DOHH2 (cell line): ENCODE data around the gene MGARP.

Source experiments
- H3F3A ChIP-seq: fragments of 200-600 bp; sonication (generic), shearing (Covaris generic); 2 replicates; pipeline ENCODE4 v1.6.0; 2016; ENCODE audit warnings: antibody characterized with exemption, mild to moderate bottlenecking; ENCODE audit not compliant: control insufficient read depth, insufficient read depth
- H3K27ac ChIP-seq: fragments of 200-600 bp; sonication (generic); 2 replicates; pipeline ENCODE4 v1.5.1; 2014; ENCODE audit warnings: low read depth, mild to moderate bottlenecking, low read length, moderate library complexity
- H3K27me3 ChIP-seq: fragments of 200-600 bp; sonication (generic); 2 replicates; pipeline ENCODE4 v1.6.1; 2014; ENCODE audit warnings: mild to moderate bottlenecking, low read length, mixed read lengths; ENCODE audit not compliant: control insufficient read depth
- H3K36me3 ChIP-seq: fragments of 200-600 bp; sonication (generic); 2 replicates; pipeline ENCODE4 v1.6.1; 2014; ENCODE audit warnings: mild to moderate bottlenecking, low read length, moderate library complexity, mixed read lengths; ENCODE audit not compliant: control insufficient read depth
- H3K4me1 ChIP-seq: fragments of 200-600 bp; sonication (generic); 2 replicates; pipeline ENCODE4 v1.6.1; 2014; ENCODE audit warnings: mild to moderate bottlenecking, low read length, mixed read lengths; ENCODE audit not compliant: control insufficient read depth
- H3K4me2 ChIP-seq: fragments of 200-600 bp; sonication (generic); 2 replicates; pipeline ENCODE4 v1.6.0; 2014; ENCODE audit warnings: mild to moderate bottlenecking, low read length, moderate library complexity
- H3K4me3 ChIP-seq: fragments of 200-600 bp; sonication (generic); 2 replicates; pipeline ENCODE4 v1.5.1; 2014; ENCODE audit warnings: mild to moderate bottlenecking, low read length, mixed read lengths
- H3K79me2 ChIP-seq: fragments of 200-600 bp; sonication (generic); 2 replicates; pipeline ENCODE4 v1.6.1; 2014; ENCODE audit warnings: mild to moderate bottlenecking, low read length, mixed read lengths; ENCODE audit not compliant: control insufficient read depth
- H3K9me2 ChIP-seq: fragments of 200-600 bp; sonication (generic); replicated peaks from 2 replicates; pipeline ENCODE4 v1.6.1; 2014; ENCODE audit warnings: mild to moderate bottlenecking, low read length, mixed read lengths; ENCODE audit not compliant: control insufficient read depth
- H3K9me3 ChIP-seq: fragments of 200-600 bp; sonication (generic); 2 replicates; pipeline ENCODE4 v1.6.1; 2014; ENCODE audit warnings: antibody characterized with exemption, low read length, mixed read lengths; ENCODE audit not compliant: control insufficient read depth, insufficient read depth
- H4K20me1 ChIP-seq: fragments of 200-600 bp; sonication (generic); 2 replicates; pipeline ENCODE4 v1.6.0; 2014; ENCODE audit warnings: low read depth, mild to moderate bottlenecking, antibody characterized with exemption, low read length, moderate library complexity; ENCODE audit not compliant: control insufficient read depth, insufficient read depth
- EZH2phosphoT487 ChIP-seq: fragments of 200-600 bp; sonication (generic); IDR thresholded peaks from 2 replicates; pipeline ENCODE4 v1.6.1; 2017; ENCODE audit warnings: borderline replicate concordance, mild to moderate bottlenecking, antibody characterized with exemption, low read length, moderate library complexity, mixed read lengths
- TF ChIP-seq, protein P1 (sequence below): fragments of 200-600 bp; sonication (generic); IDR thresholded peaks from one replicate; pipeline ENCODE4 v1.5.1; 2014; ENCODE audit warnings: antibody characterized with exemption, mild to moderate bottlenecking, low read depth, low read length; ENCODE audit not compliant: poor library complexity, severe bottlenecking

The MGARP gene

DNA sequence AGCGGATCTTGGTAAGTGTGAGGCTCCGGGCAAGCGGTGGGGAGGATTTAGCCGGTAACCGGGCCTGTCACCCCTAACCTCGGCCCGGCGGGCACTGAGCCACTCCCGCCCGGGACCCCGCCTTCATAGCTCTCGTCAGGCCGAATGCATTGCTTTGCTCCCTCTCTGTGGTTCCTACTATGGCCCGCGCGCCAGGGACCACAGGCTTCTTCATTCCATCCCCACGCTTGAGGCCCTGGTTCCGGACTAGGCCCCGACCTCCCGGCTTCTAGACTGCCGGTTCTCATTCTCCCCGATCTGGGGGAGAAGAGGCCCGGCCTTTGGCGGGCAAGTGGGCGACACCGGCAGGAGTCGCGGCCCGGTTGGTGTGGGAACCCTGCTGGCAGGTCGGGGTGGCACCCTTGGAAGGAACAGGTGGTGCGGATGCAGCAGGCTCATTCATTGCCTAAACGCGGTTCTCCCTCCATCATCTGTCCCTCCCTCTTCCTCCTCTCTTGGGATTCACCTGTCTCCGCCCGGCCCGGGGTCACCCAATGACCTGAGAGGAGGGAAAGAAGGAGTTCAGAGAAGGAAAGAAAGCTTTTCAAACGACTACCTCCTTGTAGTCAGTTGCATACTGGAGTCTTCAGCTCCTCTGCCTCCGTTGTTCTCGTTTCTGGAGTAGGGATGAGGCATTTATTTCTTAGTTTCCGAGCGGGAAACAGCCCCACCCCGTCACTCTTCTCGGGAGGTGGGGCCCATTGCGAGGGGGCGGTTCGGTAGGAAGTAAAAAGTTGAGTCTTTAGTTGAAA is 22.0 kb upstream of the MGARP start, which contains the start of gene NDUFC1:
Gene NDUFC1, minus strand, starts transcription at position 657 of the 791 bp plus-strand sequence. CDS start 6,679 bp downstream, outside the sequence.
- peak within 1 kb of the TSS; percentile 98 for H3K4me3 ChIP-seq
- no peaks in the 10 kb centered on the region for H3K9me2 ChIP-seq
- H4K20me1 ChIP-seq, result peaks cover 27% of the 10 kb centered on the region
- H3K9me3 ChIP-seq, result no peaks in the 10 kb centered on the region
- TF ChIP-seq EZH2phosphoT487, result no peak
- TF ChIP-seq, protein P1, sequence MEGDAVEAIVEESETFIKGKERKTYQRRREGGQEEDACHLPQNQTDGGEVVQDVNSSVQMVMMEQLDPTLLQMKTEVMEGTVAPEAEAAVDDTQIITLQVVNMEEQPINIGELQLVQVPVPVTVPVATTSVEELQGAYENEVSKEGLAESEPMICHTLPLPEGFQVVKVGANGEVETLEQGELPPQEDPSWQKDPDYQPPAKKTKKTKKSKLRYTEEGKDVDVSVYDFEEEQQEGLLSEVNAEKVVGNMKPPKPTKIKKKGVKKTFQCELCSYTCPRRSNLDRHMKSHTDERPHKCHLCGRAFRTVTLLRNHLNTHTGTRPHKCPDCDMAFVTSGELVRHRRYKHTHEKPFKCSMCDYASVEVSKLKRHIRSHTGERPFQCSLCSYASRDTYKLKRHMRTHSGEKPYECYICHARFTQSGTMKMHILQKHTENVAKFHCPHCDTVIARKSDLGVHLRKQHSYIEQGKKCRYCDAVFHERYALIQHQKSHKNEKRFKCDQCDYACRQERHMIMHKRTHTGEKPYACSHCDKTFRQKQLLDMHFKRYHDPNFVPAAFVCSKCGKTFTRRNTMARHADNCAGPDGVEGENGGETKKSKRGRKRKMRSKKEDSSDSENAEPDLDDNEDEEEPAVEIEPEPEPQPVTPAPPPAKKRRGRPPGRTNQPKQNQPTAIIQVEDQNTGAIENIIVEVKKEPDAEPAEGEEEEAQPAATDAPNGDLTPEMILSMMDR, result no peak
- peaks cover 54% of the 10 kb centered on the region for H3K36me3 ChIP-seq
- H3K27me3 ChIP-seq, result no peaks in the 10 kb centered on the region
- H3K27ac ChIP-seq, result peak within 1 kb of the TSS; percentile 84
- H3F3A ChIP-seq, result no peaks in the 10 kb centered on the region
- H3K4me2 ChIP-seq, result peak within 1 kb of the TSS; percentile 93
- H3K4me1 ChIP-seq, result peaks cover 54% of the 10 kb centered on the region
- peaks cover 77% of the 10 kb centered on the region for H3K79me2 ChIP-seq

DNA sequence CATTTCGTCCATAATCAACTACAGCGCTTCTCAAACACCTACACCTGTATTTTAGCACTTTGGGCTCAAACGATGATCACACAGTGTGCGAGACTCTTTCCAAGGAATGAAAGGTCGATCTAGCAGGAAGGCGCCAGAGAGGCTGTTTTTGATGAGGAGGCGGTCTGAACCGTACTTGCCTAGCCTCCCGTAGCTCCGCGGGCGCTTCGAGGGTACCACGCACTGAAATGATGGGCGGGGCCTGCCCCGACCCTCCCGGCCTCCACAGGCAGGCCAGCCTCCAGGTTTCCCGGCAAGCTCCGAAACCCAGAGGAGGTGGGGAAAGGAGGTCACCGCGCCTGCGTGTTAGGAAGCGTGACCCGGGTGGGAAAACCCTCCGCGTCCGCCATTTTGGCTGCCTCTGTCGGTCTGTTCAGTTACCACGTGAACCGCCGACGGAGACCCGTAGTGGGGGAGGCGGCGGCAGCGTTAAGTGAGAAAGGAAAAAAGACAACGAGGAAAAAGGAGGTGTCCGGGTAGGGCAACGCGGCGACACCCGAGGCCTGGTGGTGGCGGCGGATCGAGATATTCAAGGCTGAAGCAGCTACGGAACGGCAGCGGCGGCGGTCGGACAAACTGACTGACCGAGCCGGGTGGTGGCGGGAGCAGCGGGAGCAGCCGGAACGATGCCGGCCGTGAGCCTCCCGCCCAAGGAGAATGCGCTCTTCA is 21.2 kb upstream of the MGARP start, which contains the start of gene NAA15:
Gene NAA15, plus strand, starts transcription at position 393 of the 708 bp plus-strand sequence. Its CDS starts 273 bp downstream, at position 666.
- no peak for TF ChIP-seq EZH2phosphoT487
- no peaks in the 10 kb centered on the region for H3K27me3 ChIP-seq
- H3K4me1 ChIP-seq, result peaks cover 56% of the 10 kb centered on the region
- no peaks in the 10 kb centered on the region for H3F3A ChIP-seq
- peaks cover 69% of the 10 kb centered on the region for H3K79me2 ChIP-seq
- H3K9me2 ChIP-seq, result no peaks in the 10 kb centered on the region
- H3K27ac ChIP-seq, result peak within 1 kb of the TSS; percentile 84
- peaks cover 21% of the 10 kb centered on the region for H4K20me1 ChIP-seq
- H3K4me3 ChIP-seq, result peak within 1 kb of the TSS; percentile 98
- H3K4me2 ChIP-seq, result peak within 1 kb of the TSS; percentile 93
- H3K36me3 ChIP-seq, result peaks cover 47% of the 10 kb centered on the region
- no peaks in the 10 kb centered on the region for H3K9me3 ChIP-seq

DNA sequence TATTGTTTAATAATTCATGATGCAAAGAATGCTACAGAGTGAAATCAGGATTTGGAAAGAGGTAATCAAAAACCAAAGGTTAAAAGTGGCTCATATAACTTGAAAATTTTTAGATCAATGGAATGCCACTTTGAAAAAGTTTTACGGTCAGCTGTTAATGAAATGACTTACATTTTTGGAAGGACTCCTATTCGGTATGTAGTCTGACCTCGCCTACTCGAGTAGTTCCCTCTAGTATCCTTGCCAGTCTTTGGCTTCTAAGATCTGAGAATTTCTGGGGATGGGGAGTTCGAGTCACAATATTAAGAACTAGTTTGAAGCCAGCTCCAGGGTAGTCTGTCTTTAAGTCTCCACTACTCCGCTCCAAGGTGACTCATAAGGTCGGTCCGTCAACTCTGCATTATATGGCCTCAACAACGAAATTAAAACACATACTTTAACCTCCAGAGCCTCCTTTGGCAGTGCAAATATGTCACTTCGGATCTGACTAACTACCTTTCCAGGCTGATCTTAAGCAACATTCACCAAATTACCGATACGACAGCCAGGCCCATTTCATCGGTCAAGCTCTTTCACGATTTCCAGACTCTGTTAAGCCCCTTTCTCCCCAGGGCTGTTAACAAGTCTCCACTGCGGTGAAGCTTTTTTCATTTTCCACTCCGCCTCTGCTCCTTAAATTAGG is 20.5 kb upstream of the MGARP start:
- Histone ChIP-seq H3K79me2 (peaks cover 62% of the 10 kb centered on the region), H3K4me2 (peak overlapping the region; percentile 93), H3K4me1 (peaks cover 55% of the 10 kb centered on the region), H4K20me1 (peaks cover 18% of the 10 kb centered on the region), H3K36me3 (peaks cover 41% of the 10 kb centered on the region), H3K9me2 (no peaks in the 10 kb centered on the region), H3K9me3 (no peaks in the 10 kb centered on the region), H3K27ac (peak overlapping the region; percentile 84), H3K27me3 (no peaks in the 10 kb centered on the region), H3K4me3 (peak overlapping the region; percentile 98), H3F3A (no peaks in the 10 kb centered on the region)
- TF ChIP-seq EZH2phosphoT487, result no peak
- TF ChIP-seq, protein P1, result no peak
